Keratinocyte (primary cell): Measurements from ENCODE around the gene MAIP1. TPM values are rescaled to one million over a fixed set of nuclear protein-coding genes. Genes with fewer than 3 reads are reported as not detected.

Experiments
- DNase-seq: peaks from one replicate; pipeline ENCODE4 v3.0.0-alpha.2; 2011; ENCODE audit warnings: low read depth, missing footprints, low spot score
- FAIRE-seq: peaks from 2 replicates; lab custom pipeline; 2011; peaks lifted over from hg19 to GRCh38; lab: Jason Lieb, UNC
- H2AFZ ChIP-seq: 2 replicates; pipeline ENCODE4 v1.6.0; 2012; ENCODE audit warnings: low read length, control low read depth, inconsistent platforms; ENCODE audit not compliant: control insufficient read depth
- H3K27ac ChIP-seq: 2 replicates; pipeline ENCODE4 v1.5.1; 2011; ENCODE audit warnings: low read length; ENCODE audit not compliant: control insufficient read depth, insufficient read depth
- H3K27me3 ChIP-seq: 3 replicates; pipeline ENCODE4 v1.6.0; 2011; ENCODE audit warnings: low read length; ENCODE audit not compliant: control insufficient read depth, insufficient read depth; ENCODE audit errors: extremely low read depth
- H3K36me3 ChIP-seq, 2 experiments: 2 replicates in 1 of 2; 3 replicates in 1 of 2; pipeline ENCODE4 v1.5.1; 2011; ENCODE audit warnings: low read length in 2 of 2, mild to moderate bottlenecking in 1 of 2; ENCODE audit not compliant: control insufficient read depth in 2 of 2, insufficient read depth in 2 of 2; ENCODE audit errors: extremely low read depth in 1 of 2
- H3K4me1 ChIP-seq: 3 replicates; pipeline ENCODE4 v1.5.1; 2011; ENCODE audit warnings: low read length; ENCODE audit not compliant: control insufficient read depth, insufficient read depth; ENCODE audit errors: extremely low read depth
- H3K4me2 ChIP-seq: 3 replicates; pipeline ENCODE4 v1.6.0; 2011; ENCODE audit warnings: low read depth, low read length; ENCODE audit not compliant: control insufficient read depth, insufficient read depth; ENCODE audit errors: extremely low read depth
- H3K4me3 ChIP-seq, 3 experiments: fragments of 200-600 bp in 1 of 3; sonication (generic) in 1 of 3; 2 replicates in 2 of 3; 3 replicates in 1 of 3; pipeline ENCODE4 v1.5.1; 2011 to 2016; ENCODE audit warnings: low read length in 3 of 3, mild to moderate bottlenecking in 3 of 3, control low read depth in 2 of 3, inconsistent platforms in 1 of 3, low read depth in 1 of 3, mixed read lengths in 1 of 3, mixed run types in 1 of 3, moderate library complexity in 1 of 3; ENCODE audit not compliant: control insufficient read depth in 2 of 3, insufficient read depth in 2 of 3; ENCODE audit errors: extremely low read depth in 1 of 3
- H3K79me2 ChIP-seq: 2 replicates; pipeline ENCODE4 v1.6.0; 2012; ENCODE audit warnings: low read length; ENCODE audit not compliant: control insufficient read depth, insufficient read depth
- H3K9ac ChIP-seq: 3 replicates; pipeline ENCODE4 v1.6.0; 2011; ENCODE audit warnings: low read length; ENCODE audit not compliant: control insufficient read depth, insufficient read depth; ENCODE audit errors: extremely low read depth
- H3K9me1 ChIP-seq: 3 replicates; pipeline ENCODE4 v1.6.0; 2011; ENCODE audit warnings: low read length; ENCODE audit not compliant: control insufficient read depth, insufficient read depth; ENCODE audit errors: extremely low read depth
- H3K9me3 ChIP-seq: 2 replicates; pipeline ENCODE4 v1.5.1; 2012; ENCODE audit warnings: low read depth, low read length; ENCODE audit not compliant: control insufficient read depth
- H4K20me1 ChIP-seq: 3 replicates; pipeline ENCODE4 v1.6.0; 2011; ENCODE audit warnings: low read length; ENCODE audit not compliant: control insufficient read depth, insufficient read depth; ENCODE audit errors: extremely low read depth
- EZH2 ChIP-seq: IDR thresholded peaks from one replicate; pipeline ENCODE4 v1.6.1; 2012; ENCODE audit warnings: inconsistent platforms, mild to moderate bottlenecking, low read length, moderate library complexity
- dilution Hi-C: fragments of 300-500 bp; cut with MboI; formaldehyde crosslinking; loops from one replicate; pipeline ENCODE4 v1.7.0; 2020; ENCODE audit warnings: low sequenced_read_pairs; ENCODE audit not compliant: extremely low pct_ligation_motif_present
- polyA plus RNA-seq, 5 experiments: library from polyadenylated mRNA; depleted of rRNA in 3 of 5; stranded (reverse) in 3 of 5; stranded (forward) in 1 of 5; unstranded in 1 of 5; fragments of >200 nt; gene quantifications; 1 replicate in 1 of 5; 2 replicates in 3 of 5; 3 replicates in 1 of 5; pipeline versions ENCODE4 v1.2.1 to v1.2.3, GENCODE V29; 2011 to 2012; ENCODE audit warnings: missing spikeins in 2 of 5, low read depth in 1 of 5, low replicate concordance in 1 of 5
- TF ChIP-seq, protein P1 (sequence below), 3 experiments: IDR thresholded peaks in 1 of 3; conservative IDR thresholded peaks in 1 of 3; optimal IDR thresholded peaks in 1 of 3; 2 replicates in 2 of 3; 3 replicates in 1 of 3; pipeline versions ENCODE3 to v1.5.1; 2011; ENCODE audit warnings: low read length in 3 of 3, mild to moderate bottlenecking in 3 of 3, moderate library complexity in 2 of 3, control low read depth in 1 of 3, inconsistent platforms in 1 of 3; ENCODE audit not compliant: insufficient read depth in 2 of 3; ENCODE audit errors: extremely low read depth in 1 of 3

MAIP1 gene
- polyA plus RNA-seq, 1 donor (not counting 4 experiments of a cell fraction or from before 2014, with no cell fraction given) = 17.4 TPM

- FAIRE-seq (no peak), DNase-seq (no peak)
- H3K27me3 ChIP-seq = no peaks in the 10 kb centered on the region
- H3K9me1 ChIP-seq = no peaks in the 10 kb centered on the region
- dilution Hi-C loops = no loop called here
- no peak overlapping the region for H3K9ac ChIP-seq
- H2AFZ ChIP-seq = no peak overlapping the region
- no peak overlapping the region for H3K27ac ChIP-seq
- peaks cover 6 to 14% of the 10 kb centered on the region in 2 experiments for H3K36me3 ChIP-seq
- no peak for TF ChIP-seq EZH2
- TF ChIP-seq, protein P1, sequence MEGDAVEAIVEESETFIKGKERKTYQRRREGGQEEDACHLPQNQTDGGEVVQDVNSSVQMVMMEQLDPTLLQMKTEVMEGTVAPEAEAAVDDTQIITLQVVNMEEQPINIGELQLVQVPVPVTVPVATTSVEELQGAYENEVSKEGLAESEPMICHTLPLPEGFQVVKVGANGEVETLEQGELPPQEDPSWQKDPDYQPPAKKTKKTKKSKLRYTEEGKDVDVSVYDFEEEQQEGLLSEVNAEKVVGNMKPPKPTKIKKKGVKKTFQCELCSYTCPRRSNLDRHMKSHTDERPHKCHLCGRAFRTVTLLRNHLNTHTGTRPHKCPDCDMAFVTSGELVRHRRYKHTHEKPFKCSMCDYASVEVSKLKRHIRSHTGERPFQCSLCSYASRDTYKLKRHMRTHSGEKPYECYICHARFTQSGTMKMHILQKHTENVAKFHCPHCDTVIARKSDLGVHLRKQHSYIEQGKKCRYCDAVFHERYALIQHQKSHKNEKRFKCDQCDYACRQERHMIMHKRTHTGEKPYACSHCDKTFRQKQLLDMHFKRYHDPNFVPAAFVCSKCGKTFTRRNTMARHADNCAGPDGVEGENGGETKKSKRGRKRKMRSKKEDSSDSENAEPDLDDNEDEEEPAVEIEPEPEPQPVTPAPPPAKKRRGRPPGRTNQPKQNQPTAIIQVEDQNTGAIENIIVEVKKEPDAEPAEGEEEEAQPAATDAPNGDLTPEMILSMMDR (optimal IDR thresholded peaks at IDR 0.05 in 1 of 3, IDR thresholded peaks at IDR 0.05 in 1 of 3, conservative IDR thresholded peaks at IDR 0.05 in 1 of 3; ENCODE audit: extremely low read depth in 1 of 3, insufficient read depth in 2 of 3, low read length in 3 of 3) = no peak
- H3K9me3 ChIP-seq = no peaks in the 10 kb centered on the region
- H3K4me2 ChIP-seq = no peak overlapping the region
- no peak overlapping the region for H3K4me3 ChIP-seq
- no peaks in the 10 kb centered on the region for H4K20me1 ChIP-seq
- H3K4me1 ChIP-seq = no peaks in the 10 kb centered on the region
- H3K79me2 ChIP-seq = peaks cover 15% of the 10 kb centered on the region
These were observed 6.8 kb downstream of the MAIP1 start for GRCh38 chr2:199962203-199962602.

DNA sequence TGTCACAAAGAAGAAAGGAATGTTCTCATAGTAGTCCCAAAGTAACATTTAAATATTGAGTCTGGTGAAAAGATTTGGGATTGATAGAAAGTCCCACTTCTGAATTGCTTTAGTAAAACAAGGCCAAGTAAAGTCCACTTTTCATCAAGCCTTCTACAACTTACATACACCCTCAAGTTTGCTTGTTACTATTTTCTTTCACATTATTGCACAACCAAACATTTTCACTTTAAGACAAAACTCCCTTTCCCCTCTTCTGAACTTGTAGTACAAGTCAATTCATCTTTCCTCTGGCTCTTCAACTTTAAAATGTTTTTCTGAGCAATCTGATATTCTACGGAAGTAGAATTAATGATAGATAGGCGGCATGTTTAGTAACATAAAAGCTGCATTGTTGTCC is 11.0 kb downstream of the MAIP1 start:
- Histone ChIP-seq H3K4me2 (no peak overlapping the region), H3K4me1 (no peaks in the 10 kb centered on the region), H3K4me3 (no peak overlapping the region), H2AFZ (no peak overlapping the region), H3K9ac (no peak overlapping the region), H4K20me1 (no peaks in the 10 kb centered on the region), H3K9me1 (no peaks in the 10 kb centered on the region), H3K27me3 (no peaks in the 10 kb centered on the region), H3K27ac (no peak overlapping the region), H3K79me2 (no peaks in the 10 kb centered on the region), H3K36me3 (peaks cover 6 to 13% of the 10 kb centered on the region in 2 experiments), H3K9me3 (no peaks in the 10 kb centered on the region)
- dilution Hi-C loops = no loop called here
- FAIRE-seq (no peak), DNase-seq (no peak)
- TF ChIP-seq EZH2 = no peak

DNA sequence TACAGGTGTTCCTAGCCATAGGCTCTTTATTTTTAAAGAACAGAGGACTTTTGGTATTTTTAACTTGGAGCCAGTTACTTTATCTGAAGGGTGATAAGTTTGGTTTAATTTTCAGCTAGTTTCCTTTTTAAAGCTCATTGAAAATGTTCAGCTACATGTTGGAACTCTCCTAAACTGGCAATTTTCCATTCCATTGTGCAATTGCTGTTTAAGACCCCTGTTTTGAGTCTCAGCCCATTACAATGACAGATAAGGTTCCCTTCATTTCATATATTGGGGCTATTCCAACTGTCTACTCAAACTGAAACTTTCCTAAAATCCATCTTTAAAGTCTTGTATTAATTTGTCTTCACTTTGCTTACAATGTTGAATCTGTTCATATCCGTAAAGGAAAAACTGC is 11.6 kb downstream of the MAIP1 start:
- Histone ChIP-seq H3K79me2 (no peaks in the 10 kb centered on the region), H3K9ac (no peak overlapping the region), H3K4me1 (no peaks in the 10 kb centered on the region), H4K20me1 (no peaks in the 10 kb centered on the region), H3K27me3 (no peaks in the 10 kb centered on the region), H3K9me3 (no peaks in the 10 kb centered on the region), H3K36me3 (peaks cover 6 to 13% of the 10 kb centered on the region in 2 experiments), H3K27ac (no peak overlapping the region), H2AFZ (no peak overlapping the region), H3K4me2 (no peak overlapping the region), H3K4me3 (no peak overlapping the region), H3K9me1 (no peaks in the 10 kb centered on the region)
- FAIRE-seq (no peak), DNase-seq (no peak)
- dilution Hi-C loops = no loop called here
- TF ChIP-seq, protein P1 (optimal IDR thresholded peaks at IDR 0.05 in 1 of 3, IDR thresholded peaks at IDR 0.05 in 1 of 3, conservative IDR thresholded peaks at IDR 0.05 in 1 of 3; ENCODE audit: extremely low read depth in 1 of 3, insufficient read depth in 2 of 3, low read length in 3 of 3) = no peak
- TF ChIP-seq EZH2 = no peak
